Measurements from ENCODE around the gene RIN1. TPM values are rescaled to one million over a fixed set of nuclear protein-coding genes. Genes with fewer than 3 reads are reported as not detected.

The RIN1 gene
- total and polyA plus RNA-seq, 9 of the 15 experiments (the other 6 are each of a cell fraction or from before 2014, with no cell fraction given) = 0.01 to 1.2 (median 0.45) TPM; not detected in 1

DNA sequence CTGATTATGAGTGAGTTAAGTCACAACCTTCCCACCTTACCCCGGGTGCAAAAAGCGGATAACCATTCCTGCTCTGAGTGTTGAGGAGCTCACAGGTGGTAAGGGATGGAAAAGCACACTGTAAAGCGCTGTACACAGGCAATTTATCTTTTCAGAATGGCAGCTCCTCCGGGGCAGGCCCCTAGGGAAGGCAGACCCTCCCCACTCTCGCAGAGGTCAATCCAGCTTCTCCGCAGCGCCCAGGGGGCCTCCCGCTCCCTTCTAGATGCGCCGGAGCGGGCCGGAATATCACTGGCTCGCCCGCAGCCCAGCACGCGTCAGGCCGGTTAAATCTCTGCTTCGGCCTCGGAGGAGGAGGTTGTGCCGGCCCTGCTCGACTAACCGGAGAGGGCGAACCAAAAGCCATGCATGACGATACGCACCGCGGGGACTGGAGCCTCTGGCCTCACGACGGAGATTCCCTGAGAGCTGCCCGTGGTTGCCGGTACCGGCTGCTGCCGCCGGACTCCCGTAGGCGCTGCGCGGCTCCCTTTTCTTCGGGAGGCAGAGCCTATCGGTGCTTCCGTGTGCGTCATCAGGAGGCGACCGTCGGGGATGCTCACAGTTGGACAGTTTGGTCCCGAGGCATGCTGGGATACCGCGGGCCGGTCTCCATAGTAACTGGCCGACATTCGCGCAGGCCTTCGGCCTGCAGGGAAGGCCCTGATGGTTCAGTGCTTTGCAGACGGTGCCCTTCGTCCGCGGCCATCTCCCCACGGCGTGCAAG, 8.5 kb upstream of the RIN1 start, which contains the start of gene BRMS1 (continued):
- TF ChIP-seq, protein P1, sequence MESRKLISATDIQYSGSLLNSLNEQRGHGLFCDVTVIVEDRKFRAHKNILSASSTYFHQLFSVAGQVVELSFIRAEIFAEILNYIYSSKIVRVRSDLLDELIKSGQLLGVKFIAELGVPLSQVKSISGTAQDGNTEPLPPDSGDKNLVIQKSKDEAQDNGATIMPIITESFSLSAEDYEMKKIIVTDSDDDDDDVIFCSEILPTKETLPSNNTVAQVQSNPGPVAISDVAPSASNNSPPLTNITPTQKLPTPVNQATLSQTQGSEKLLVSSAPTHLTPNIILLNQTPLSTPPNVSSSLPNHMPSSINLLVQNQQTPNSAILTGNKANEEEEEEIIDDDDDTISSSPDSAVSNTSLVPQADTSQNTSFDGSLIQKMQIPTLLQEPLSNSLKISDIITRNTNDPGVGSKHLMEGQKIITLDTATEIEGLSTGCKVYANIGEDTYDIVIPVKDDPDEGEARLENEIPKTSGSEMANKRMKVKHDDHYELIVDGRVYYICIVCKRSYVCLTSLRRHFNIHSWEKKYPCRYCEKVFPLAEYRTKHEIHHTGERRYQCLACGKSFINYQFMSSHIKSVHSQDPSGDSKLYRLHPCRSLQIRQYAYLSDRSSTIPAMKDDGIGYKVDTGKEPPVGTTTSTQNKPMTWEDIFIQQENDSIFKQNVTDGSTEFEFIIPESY (CRISPR knock-in tag; IDR thresholded peaks at IDR 0.05) = no peak
- no peak for TF ChIP-seq TGIF2 (CRISPR knock-in tag; IDR thresholded peaks at IDR 0.05)
- TF ChIP-seq NCOA1 (IDR thresholded peaks at IDR 0.05; ENCODE audit: low read depth) = no peak
- TF ChIP-seq SUPT5H (IDR thresholded peaks at IDR 0.05) = peak; percentile 88
- TF ChIP-seq, protein P2, sequence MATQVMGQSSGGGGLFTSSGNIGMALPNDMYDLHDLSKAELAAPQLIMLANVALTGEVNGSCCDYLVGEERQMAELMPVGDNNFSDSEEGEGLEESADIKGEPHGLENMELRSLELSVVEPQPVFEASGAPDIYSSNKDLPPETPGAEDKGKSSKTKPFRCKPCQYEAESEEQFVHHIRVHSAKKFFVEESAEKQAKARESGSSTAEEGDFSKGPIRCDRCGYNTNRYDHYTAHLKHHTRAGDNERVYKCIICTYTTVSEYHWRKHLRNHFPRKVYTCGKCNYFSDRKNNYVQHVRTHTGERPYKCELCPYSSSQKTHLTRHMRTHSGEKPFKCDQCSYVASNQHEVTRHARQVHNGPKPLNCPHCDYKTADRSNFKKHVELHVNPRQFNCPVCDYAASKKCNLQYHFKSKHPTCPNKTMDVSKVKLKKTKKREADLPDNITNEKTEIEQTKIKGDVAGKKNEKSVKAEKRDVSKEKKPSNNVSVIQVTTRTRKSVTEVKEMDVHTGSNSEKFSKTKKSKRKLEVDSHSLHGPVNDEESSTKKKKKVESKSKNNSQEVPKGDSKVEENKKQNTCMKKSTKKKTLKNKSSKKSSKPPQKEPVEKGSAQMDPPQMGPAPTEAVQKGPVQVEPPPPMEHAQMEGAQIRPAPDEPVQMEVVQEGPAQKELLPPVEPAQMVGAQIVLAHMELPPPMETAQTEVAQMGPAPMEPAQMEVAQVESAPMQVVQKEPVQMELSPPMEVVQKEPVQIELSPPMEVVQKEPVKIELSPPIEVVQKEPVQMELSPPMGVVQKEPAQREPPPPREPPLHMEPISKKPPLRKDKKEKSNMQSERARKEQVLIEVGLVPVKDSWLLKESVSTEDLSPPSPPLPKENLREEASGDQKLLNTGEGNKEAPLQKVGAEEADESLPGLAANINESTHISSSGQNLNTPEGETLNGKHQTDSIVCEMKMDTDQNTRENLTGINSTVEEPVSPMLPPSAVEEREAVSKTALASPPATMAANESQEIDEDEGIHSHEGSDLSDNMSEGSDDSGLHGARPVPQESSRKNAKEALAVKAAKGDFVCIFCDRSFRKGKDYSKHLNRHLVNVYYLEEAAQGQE (IDR thresholded peaks at IDR 0.05; ENCODE audit: borderline replicate concordance) = peak; percentile 48
- TF ChIP-seq, protein P2 (CRISPR knock-in tag; IDR thresholded peaks at IDR 0.05; ENCODE audit: low read depth) = no peak
- peak; percentile 99 for TF ChIP-seq RBBP5 (IDR thresholded peaks at IDR 0.05; ENCODE audit: borderline replicate concordance, insufficient read depth, low read length, poor library complexity, severe bottlenecking)
- TF ChIP-seq, protein P3, sequence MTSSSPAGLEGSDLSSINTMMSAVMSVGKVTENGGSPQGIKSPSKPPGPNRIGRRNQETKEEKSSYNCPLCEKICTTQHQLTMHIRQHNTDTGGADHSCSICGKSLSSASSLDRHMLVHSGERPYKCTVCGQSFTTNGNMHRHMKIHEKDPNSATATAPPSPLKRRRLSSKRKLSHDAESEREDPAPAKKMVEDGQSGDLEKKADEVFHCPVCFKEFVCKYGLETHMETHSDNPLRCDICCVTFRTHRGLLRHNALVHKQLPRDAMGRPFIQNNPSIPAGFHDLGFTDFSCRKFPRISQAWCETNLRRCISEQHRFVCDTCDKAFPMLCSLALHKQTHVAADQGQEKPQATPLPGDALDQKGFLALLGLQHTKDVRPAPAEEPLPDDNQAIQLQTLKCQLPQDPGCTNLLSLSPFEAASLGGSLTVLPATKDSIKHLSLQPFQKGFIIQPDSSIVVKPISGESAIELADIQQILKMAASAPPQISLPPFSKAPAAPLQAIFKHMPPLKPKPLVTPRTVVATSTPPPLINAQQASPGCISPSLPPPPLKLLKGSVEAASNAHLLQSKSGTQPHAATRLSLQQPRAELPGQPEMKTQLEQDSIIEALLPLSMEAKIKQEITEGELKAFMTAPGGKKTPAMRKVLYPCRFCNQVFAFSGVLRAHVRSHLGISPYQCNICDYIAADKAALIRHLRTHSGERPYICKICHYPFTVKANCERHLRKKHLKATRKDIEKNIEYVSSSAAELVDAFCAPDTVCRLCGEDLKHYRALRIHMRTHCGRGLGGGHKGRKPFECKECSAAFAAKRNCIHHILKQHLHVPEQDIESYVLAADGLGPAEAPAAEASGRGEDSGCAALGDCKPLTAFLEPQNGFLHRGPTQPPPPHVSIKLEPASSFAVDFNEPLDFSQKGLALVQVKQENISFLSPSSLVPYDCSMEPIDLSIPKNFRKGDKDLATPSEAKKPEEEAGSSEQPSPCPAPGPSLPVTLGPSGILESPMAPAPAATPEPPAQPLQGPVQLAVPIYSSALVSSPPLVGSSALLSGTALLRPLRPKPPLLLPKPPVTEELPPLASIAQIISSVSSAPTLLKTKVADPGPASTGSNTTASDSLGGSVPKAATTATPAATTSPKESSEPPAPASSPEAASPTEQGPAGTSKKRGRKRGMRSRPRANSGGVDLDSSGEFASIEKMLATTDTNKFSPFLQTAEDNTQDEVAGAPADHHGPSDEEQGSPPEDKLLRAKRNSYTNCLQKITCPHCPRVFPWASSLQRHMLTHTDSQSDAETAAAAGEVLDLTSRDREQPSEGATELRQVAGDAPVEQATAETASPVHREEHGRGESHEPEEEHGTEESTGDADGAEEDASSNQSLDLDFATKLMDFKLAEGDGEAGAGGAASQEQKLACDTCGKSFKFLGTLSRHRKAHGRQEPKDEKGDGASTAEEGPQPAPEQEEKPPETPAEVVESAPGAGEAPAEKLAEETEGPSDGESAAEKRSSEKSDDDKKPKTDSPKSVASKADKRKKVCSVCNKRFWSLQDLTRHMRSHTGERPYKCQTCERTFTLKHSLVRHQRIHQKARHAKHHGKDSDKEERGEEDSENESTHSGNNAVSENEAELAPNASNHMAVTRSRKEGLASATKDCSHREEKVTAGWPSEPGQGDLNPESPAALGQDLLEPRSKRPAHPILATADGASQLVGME (CRISPR knock-in tag; IDR thresholded peaks at IDR 0.05) = peak; percentile 57
- 0 out of 2 replicates have a peak, but pooled peaks have one; percentile 56 for TF ChIP-seq TARDBP (IDR thresholded peaks at IDR 0.05)
- TF ChIP-seq BCL6 (CRISPR knock-in tag; IDR thresholded peaks at IDR 0.05) = no peak
- TF ChIP-seq CBFB (CRISPR knock-in tag; IDR thresholded peaks at IDR 0.05) = peak; percentile 75; the same call in 1 of the 2 replicates
- no peak for TF ChIP-seq MCM2 (IDR thresholded peaks at IDR 0.05; ENCODE audit: low read depth)

Measured in K562 (cell line).